ENCODE measurements around the gene CSNK2A1. TPM values are rescaled to one million over a fixed set of nuclear protein-coding genes. Genes with fewer than 3 reads are reported as not detected.
"Not testable (repeated sequence)": the region's sequence is repeated elsewhere in the genome, so short reads cannot be mapped to it uniquely, and the experiment has no call there.

The CSNK2A1 gene
- polyA plus RNA-seq, 4 donors: 24.0 to 107 (median 33.8) TPM

DNA sequence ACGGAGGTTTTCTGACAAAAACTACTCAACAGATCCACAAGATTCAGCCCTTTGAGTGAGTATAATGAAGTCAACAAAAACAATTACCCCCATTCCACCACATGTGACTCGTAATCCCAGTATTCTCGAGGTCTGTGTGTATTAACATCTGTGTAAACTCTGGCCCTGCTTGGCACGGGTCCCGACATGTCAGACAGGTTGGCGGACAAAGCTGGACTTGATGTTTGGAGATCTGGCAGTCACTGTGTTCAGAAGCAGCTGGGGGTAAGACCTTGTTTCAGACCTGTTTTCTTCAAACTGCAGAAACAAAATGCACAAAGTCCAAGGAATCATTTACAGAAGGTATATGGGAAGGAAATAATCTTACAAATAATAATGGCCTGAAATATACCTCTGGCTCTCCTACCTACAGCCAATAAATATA lies 35.2 kb downstream of the CSNK2A1 start:
- H3K27ac ChIP-seq (ENCODE audit: low read depth in 1 of 3, low read length in 2 of 3); FAIRE-seq; DNase-seq; H3K27me3 ChIP-seq (ENCODE audit: control insufficient read depth in 3 of 3, insufficient read depth in 3 of 3, low read length in 3 of 3); H3K9me3 ChIP-seq (ENCODE audit: control insufficient read depth in 2 of 2, insufficient read depth in 1 of 2, low read depth in 1 of 2, low read length in 1 of 2): not testable (repeated sequence)
- 29 to 43% (median 43%) methylated on average over 6 of the region's 6 CpGs for WGBS, 3 donors
- Histone ChIP-seq H3K4me1 (ENCODE audit: control insufficient read depth in 3 of 3, insufficient read depth in 2 of 3, low read depth in 1 of 3, low read length in 2 of 3) (peaks cover 0 to 13% (median 9%) of the 10 kb centered on the region in 3 donors), H3K36me3 (ENCODE audit: control insufficient read depth in 3 of 3, insufficient read depth in 2 of 3, low read depth in 1 of 3, low read length in 3 of 3) (peaks cover 0 to 18% (median 18%) of the 10 kb centered on the region in 3 donors), H3K4me3 (ENCODE audit: low read depth in 1 of 3, low read length in 3 of 3) (peak overlapping the region in 1 of 3 donors; percentile 7)

DNA sequence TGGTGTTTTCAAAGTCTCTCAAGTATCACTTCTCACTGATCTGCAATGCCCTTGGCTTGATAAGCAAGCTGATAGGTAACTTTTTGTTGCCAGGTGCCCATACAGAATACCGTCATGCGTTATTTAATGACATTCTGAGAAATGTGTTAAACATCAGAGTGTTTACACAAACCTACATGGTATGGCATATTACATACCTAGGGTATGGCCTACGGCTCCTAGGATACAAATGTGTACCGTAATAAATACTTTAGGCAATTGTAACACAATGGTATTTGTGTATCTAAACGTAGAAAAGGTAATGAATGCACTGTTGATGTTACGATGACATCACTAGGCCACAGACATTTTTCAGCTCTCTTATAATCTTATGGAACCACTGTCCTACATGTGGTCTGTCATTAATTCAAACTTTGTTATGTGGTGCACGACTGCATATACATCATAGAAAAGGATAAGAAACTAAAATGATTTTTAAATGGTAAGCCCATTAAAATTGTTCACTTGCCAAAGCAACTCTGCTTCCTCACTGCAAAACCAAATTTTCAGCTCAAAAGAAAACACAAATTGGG lies 35.7 kb downstream of the CSNK2A1 start:
- no peaks in the 10 kb centered on the region for H3K27me3 ChIP-seq (ENCODE audit: control insufficient read depth in 3 of 3, insufficient read depth in 3 of 3, low read length in 3 of 3)
- peak overlapping the region in 1 of 3 donors; percentile 7 for H3K4me3 ChIP-seq (ENCODE audit: low read depth in 1 of 3, low read length in 3 of 3)
- no peaks in the 10 kb centered on the region for H3K9me3 ChIP-seq (ENCODE audit: control insufficient read depth in 2 of 2, insufficient read depth in 1 of 2, low read depth in 1 of 2, low read length in 1 of 2)
- DNase-seq (no peak), FAIRE-seq (no peak)
- no peak overlapping the region for H3K27ac ChIP-seq (ENCODE audit: low read depth in 1 of 3, low read length in 2 of 3)
- H3K36me3 ChIP-seq (ENCODE audit: control insufficient read depth in 3 of 3, insufficient read depth in 2 of 3, low read depth in 1 of 3, low read length in 3 of 3): peaks cover 3 to 23% (median 19%) of the 10 kb centered on the region in 3 donors
- peaks cover 0 to 13% (median 9%) of the 10 kb centered on the region in 3 donors for H3K4me1 ChIP-seq (ENCODE audit: control insufficient read depth in 3 of 3, insufficient read depth in 2 of 3, low read depth in 1 of 3, low read length in 2 of 3)
- 77 to 86% (median 82%) methylated on average over 7 of the region's 7 CpGs for whole genome bisulfite sequencing, 3 donors

DNA sequence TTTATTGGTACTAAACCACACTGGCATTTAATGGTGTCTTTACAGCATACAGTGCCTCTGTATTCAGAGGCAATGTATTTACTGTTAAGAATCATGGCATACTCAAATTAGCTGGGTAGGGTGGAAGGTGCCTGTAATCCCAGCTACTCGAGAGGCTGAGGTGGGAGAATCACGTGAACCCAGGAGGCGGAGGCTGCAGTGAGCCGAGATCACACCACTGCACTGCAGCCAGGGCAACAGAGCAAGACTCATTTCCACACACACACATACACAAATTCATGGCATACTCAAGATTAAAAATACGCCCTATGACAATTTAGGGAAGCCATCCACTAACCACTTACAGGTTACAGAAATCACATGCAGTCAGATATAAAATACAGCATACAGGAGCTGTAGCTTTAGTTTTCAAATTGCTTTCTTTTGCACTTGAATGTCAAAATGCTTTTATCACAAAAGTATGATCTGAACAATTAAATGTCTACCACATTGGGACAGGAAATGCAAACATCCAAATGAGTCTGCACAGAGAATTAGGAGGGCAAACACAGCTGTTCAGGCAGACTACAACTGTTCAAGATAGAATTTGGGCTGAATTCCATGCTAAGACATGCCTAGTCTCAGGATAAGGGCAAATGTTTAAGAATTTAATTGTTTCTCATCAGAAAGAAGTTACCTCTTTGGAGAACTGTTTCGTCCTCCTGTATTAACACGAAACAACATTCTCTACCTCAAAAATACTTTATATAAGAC lies 36.4 kb downstream of the CSNK2A1 start:
- DNase-seq (no peak), FAIRE-seq (no peak)
- Histone ChIP-seq H3K27ac (ENCODE audit: low read depth in 1 of 3, low read length in 2 of 3) (no peak overlapping the region), H3K9me3 (ENCODE audit: control insufficient read depth in 2 of 2, insufficient read depth in 1 of 2, low read depth in 1 of 2, low read length in 1 of 2) (no peaks in the 10 kb centered on the region), H3K4me3 (ENCODE audit: low read depth in 1 of 3, low read length in 3 of 3) (no peak overlapping the region), H3K27me3 (ENCODE audit: control insufficient read depth in 3 of 3, insufficient read depth in 3 of 3, low read length in 3 of 3) (no peaks in the 10 kb centered on the region), H3K36me3 (ENCODE audit: control insufficient read depth in 3 of 3, insufficient read depth in 2 of 3, low read depth in 1 of 3, low read length in 3 of 3) (peaks cover 5 to 25% (median 19%) of the 10 kb centered on the region in 3 donors), H3K4me1 (ENCODE audit: control insufficient read depth in 3 of 3, insufficient read depth in 2 of 3, low read depth in 1 of 3, low read length in 2 of 3) (peaks cover 0 to 13% (median 9%) of the 10 kb centered on the region in 3 donors)
- WGBS, 3 donors: 88 to 89% (median 89%) methylated on average over 7 of the region's 7 CpGs

DNA sequence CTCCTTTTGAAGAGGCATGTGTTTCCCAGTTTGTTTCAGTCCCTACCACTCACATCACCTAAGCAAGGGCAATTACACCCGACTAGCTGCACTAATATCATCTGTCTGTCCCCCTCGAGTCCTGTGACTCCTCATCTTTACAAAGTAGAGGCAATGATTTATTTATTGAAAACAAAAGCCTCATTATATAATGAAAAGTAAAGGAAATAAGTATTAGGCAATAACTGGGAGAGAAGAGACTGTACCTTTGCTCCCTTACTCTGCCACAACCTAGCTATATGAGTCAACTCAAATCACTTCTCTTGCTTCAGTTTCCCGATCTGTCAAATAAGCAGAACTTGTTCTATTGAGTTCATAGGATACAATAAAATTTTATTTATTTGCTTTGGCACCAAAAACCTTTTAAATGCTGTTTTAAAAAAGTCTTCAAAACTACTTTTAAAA lies 38.9 kb downstream of the CSNK2A1 start:
- H3K27me3 ChIP-seq (ENCODE audit: control insufficient read depth in 3 of 3, insufficient read depth in 3 of 3, low read length in 3 of 3): no peaks in the 10 kb centered on the region
- 16 to 57% (median 35%) methylated on average over 3 of the region's 3 CpGs for WGBS, 3 donors
- DNase-seq (peak; percentile 59 to 76), FAIRE-seq (peak; percentile 94)
- H3K27ac ChIP-seq (ENCODE audit: low read depth in 1 of 3, low read length in 2 of 3): peak overlapping the region in 2 of 3 donors; percentile 13 to 40
- H3K4me3 ChIP-seq (ENCODE audit: low read depth in 1 of 3, low read length in 3 of 3): no peak overlapping the region
- H3K4me1 ChIP-seq (ENCODE audit: control insufficient read depth in 3 of 3, insufficient read depth in 2 of 3, low read depth in 1 of 3, low read length in 2 of 3): peaks cover 0 to 8% (median 5%) of the 10 kb centered on the region in 3 donors
- H3K36me3 ChIP-seq (ENCODE audit: control insufficient read depth in 3 of 3, insufficient read depth in 2 of 3, low read depth in 1 of 3, low read length in 3 of 3): peaks cover 7 to 32% (median 24%) of the 10 kb centered on the region in 3 donors
- H3K9me3 ChIP-seq (ENCODE audit: control insufficient read depth in 2 of 2, insufficient read depth in 1 of 2, low read depth in 1 of 2, low read length in 1 of 2): no peaks in the 10 kb centered on the region

DNA sequence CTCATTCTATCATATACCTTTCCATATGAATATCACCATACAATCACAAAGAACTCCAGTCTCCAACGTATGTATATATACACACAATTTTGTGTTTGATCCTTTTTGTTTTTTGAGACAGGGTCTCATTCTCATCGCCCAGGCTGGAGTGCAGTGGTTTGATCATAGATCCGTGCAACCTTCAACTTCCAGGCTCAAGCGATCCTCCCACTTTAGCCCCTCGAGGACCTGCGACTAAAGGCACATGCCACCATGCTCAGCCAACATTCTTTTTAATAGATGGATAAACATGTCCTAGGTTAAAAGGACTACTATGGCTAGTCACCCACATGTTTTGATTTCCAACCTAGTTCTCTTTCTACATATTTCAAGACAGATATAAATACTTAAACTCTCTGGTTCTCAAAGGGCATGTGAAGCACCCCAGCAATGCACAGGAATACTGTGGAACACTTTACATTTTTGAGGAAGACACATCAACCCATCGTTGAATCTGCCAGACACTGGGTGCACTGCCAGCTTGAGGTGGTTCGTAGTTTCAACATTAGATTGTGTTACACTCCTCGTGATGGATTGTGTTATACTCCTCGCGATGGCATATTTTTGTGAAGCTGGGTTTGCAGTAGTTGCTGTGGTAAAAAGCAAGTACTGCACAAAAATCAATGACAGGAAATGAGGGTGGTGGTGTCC lies 40.4 kb downstream of the CSNK2A1 start:
- no peaks in the 10 kb centered on the region for H3K27me3 ChIP-seq (ENCODE audit: control insufficient read depth in 3 of 3, insufficient read depth in 3 of 3, low read length in 3 of 3)
- H3K9me3 ChIP-seq (ENCODE audit: control insufficient read depth in 2 of 2, insufficient read depth in 1 of 2, low read depth in 1 of 2, low read length in 1 of 2): no peaks in the 10 kb centered on the region
- peaks cover 7 to 36% (median 30%) of the 10 kb centered on the region in 3 donors for H3K36me3 ChIP-seq (ENCODE audit: control insufficient read depth in 3 of 3, insufficient read depth in 2 of 3, low read depth in 1 of 3, low read length in 3 of 3)
- H3K4me3 ChIP-seq (ENCODE audit: low read depth in 1 of 3, low read length in 3 of 3): peak overlapping the region in 1 of 3 donors; percentile 4
- no peak overlapping the region for H3K27ac ChIP-seq (ENCODE audit: low read depth in 1 of 3, low read length in 2 of 3)
- DNase-seq (no peak), FAIRE-seq (no peak)
- peaks cover 0 to 4% (median 0%) of the 10 kb centered on the region in 3 donors for H3K4me1 ChIP-seq (ENCODE audit: control insufficient read depth in 3 of 3, insufficient read depth in 2 of 3, low read depth in 1 of 3, low read length in 2 of 3)
- 95 to 96% (median 95%) methylated on average over 11 of the region's 11 CpGs for WGBS, 3 donors

DNA sequence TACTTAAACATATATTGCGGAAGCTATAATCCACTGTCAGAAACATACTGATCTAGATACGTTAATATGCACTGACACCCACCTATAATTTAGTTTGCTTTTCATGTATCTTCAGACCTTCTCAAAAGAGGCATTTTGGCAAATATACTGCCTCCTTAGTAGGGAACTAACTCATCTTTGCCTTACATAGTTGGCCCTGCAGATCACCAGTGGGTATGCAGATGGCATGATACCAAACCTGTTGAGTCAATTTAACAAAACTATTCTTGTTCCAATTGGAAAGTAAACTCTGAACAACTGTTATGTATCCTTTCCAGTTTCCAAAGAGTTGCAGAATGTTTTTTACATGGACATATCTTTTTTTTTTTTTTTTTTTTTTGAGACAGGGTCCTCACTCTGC lies 45.6 kb downstream of the CSNK2A1 start:
- Histone ChIP-seq H3K36me3 (ENCODE audit: control insufficient read depth in 3 of 3, insufficient read depth in 2 of 3, low read depth in 1 of 3, low read length in 3 of 3) (peaks cover 12 to 34% (median 32%) of the 10 kb centered on the region in 3 donors), H3K4me1 (ENCODE audit: control insufficient read depth in 3 of 3, insufficient read depth in 2 of 3, low read depth in 1 of 3, low read length in 2 of 3) (no peaks in the 10 kb centered on the region), H3K4me3 (ENCODE audit: low read depth in 1 of 3, low read length in 3 of 3) (no peak overlapping the region), H3K27me3 (ENCODE audit: control insufficient read depth in 3 of 3, insufficient read depth in 3 of 3, low read length in 3 of 3) (no peaks in the 10 kb centered on the region), H3K9me3 (ENCODE audit: control insufficient read depth in 2 of 2, insufficient read depth in 1 of 2, low read depth in 1 of 2, low read length in 1 of 2) (no peaks in the 10 kb centered on the region), H3K27ac (ENCODE audit: low read depth in 1 of 3, low read length in 2 of 3) (no peak overlapping the region)
- FAIRE-seq (no peak), DNase-seq (no peak)
- WGBS, 3 donors: 97 to 98% (median 98%) methylated on average over 2 of the region's 2 CpGs

DNA sequence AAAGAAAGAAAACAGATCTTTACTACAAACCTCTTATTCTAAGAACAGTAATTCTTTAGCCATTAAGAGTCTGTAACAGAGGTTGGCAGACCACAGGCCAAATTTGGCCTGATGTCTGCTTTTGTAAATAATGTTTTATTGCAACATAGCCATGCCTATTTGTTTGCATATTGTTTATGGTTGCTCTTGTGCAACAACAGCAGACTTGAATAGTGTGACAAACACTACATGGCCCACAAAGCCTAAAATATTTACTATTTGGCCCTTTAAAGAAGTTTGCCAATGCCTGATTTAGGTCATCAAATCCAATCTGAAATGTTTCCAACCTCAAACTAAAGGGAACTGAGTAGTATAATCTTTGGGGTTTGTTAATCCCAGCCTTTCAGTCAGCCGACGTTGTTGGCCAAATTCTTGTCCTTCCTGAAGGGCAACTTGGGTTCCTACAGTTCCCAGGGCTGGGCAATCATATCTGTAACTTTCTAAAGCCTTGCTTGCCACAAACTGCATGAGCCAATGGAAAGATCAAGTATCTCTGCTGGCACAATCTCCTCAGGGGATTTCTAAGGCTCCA lies 47.4 kb downstream of the CSNK2A1 start:
- Histone ChIP-seq H3K27me3 (ENCODE audit: control insufficient read depth in 3 of 3, insufficient read depth in 3 of 3, low read length in 3 of 3) (no peaks in the 10 kb centered on the region), H3K36me3 (ENCODE audit: control insufficient read depth in 3 of 3, insufficient read depth in 2 of 3, low read depth in 1 of 3, low read length in 3 of 3) (peaks cover 10 to 34% (median 29%) of the 10 kb centered on the region in 3 donors), H3K4me3 (ENCODE audit: low read depth in 1 of 3, low read length in 3 of 3) (no peak overlapping the region), H3K4me1 (ENCODE audit: control insufficient read depth in 3 of 3, insufficient read depth in 2 of 3, low read depth in 1 of 3, low read length in 2 of 3) (no peaks in the 10 kb centered on the region), H3K27ac (ENCODE audit: low read depth in 1 of 3, low read length in 2 of 3) (peak overlapping the region in 1 of 3 donors; percentile 13), H3K9me3 (ENCODE audit: control insufficient read depth in 2 of 2, insufficient read depth in 1 of 2, low read depth in 1 of 2, low read length in 1 of 2) (no peaks in the 10 kb centered on the region)
- DNase-seq (no peak), FAIRE-seq (no peak)
- 45 to 58% (median 57%) methylated on average over 2 of the region's 2 CpGs for WGBS, 3 donors

DNA sequence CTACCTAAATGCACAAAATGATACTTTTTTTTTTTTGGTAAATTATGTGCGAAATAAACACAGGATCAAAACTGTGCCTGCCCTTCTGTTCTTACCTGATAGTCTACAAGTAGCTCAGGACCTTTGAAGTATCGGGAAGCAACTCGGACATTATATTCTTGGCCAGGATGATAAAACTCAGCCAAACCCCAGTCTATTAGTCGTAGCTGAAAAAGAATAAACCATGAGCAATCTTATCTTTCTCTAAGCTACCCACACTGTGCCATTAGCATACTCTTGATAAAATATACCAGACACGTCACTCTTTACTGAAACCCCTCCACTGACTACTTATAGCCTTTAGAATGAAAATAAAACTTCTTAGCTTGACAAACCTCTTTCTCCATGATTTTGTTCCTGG lies 51.4 kb downstream of the CSNK2A1 start:
- Histone ChIP-seq H3K9me3 (ENCODE audit: control insufficient read depth in 2 of 2, insufficient read depth in 1 of 2, low read depth in 1 of 2, low read length in 1 of 2) (no peaks in the 10 kb centered on the region), H3K36me3 (ENCODE audit: control insufficient read depth in 3 of 3, insufficient read depth in 2 of 3, low read depth in 1 of 3, low read length in 3 of 3) (peaks cover 10 to 36% (median 35%) of the 10 kb centered on the region in 3 donors), H3K4me1 (ENCODE audit: control insufficient read depth in 3 of 3, insufficient read depth in 2 of 3, low read depth in 1 of 3, low read length in 2 of 3) (no peaks in the 10 kb centered on the region), H3K4me3 (ENCODE audit: low read depth in 1 of 3, low read length in 3 of 3) (no peak overlapping the region), H3K27me3 (ENCODE audit: control insufficient read depth in 3 of 3, insufficient read depth in 3 of 3, low read length in 3 of 3) (no peaks in the 10 kb centered on the region), H3K27ac (ENCODE audit: low read depth in 1 of 3, low read length in 2 of 3) (no peak overlapping the region)
- DNase-seq (no peak), FAIRE-seq (no peak)
- 92 to 95% (median 94%) methylated on average over 5 of the region's 5 CpGs for WGBS, 3 donors
